Measurements from ENCODE around the gene SYT17. TPM values are rescaled to one million over a fixed set of nuclear protein-coding genes. Genes with fewer than 3 reads are reported as not detected.

Gene SYT17
- total RNA-seq, 1 experiment from 2014 or later = 10.3 TPM

- H3K4me1 ChIP-seq (ENCODE audit: control insufficient read depth in 1 of 2, insufficient read depth in 2 of 2, low read length in 2 of 2) = peaks cover 4 to 29% of the 10 kb centered on the region in 2 experiments; a peak in 3 of 4 replicates
- H2AFZ ChIP-seq (ENCODE audit: low read depth, low read length, poor library complexity, severe bottlenecking) = no peak overlapping the region
- no peak overlapping the region for H3K4me3 ChIP-seq (replicated peaks in 1 of 2; ENCODE audit: low read depth in 1 of 2, low read length in 2 of 2)
- BruUV-seq (replicated peaks) = no TSS peak
- TF ChIP-seq ATF3 (IDR thresholded peaks at IDR 0.05) (no peak), EGR1 (IDR thresholded peaks at IDR 0.05; ENCODE audit: low read depth) (no peak), CTCF (IDR thresholded peaks at IDR 0.05 in 2 of 3, conservative IDR thresholded peaks at IDR 0.05 in 1 of 3; ENCODE audit: borderline replicate concordance in 1 of 3, insufficient read depth in 1 of 3, low read depth in 2 of 3, low read length in 2 of 3) (no peak), RAD21 (IDR thresholded peaks at IDR 0.05; ENCODE audit: low read depth) (no peak), TCF7L2 (IDR thresholded peaks at IDR 0.05; ENCODE audit: borderline replicate concordance, extremely low read depth, insufficient read depth, insufficient read length) (no peak), CBX3 (IDR thresholded peaks at IDR 0.05; ENCODE audit: low read depth) (no peak), EZH2 (IDR thresholded peaks at IDR 0.05) (no peak), FOSL1 (IDR thresholded peaks at IDR 0.05; ENCODE audit: low read depth) (no peak), JUND (IDR thresholded peaks at IDR 0.05) (no peak), REST (IDR thresholded peaks at IDR 0.05; ENCODE audit: low read depth) (no peak), CEBPB (IDR thresholded peaks at IDR 0.05; ENCODE audit: low read depth) (no peak), POLR2AphosphoS5 (IDR thresholded peaks at IDR 0.05; ENCODE audit: low read depth, low read length) (no peak), ELF1 (IDR thresholded peaks at IDR 0.05; ENCODE audit: borderline replicate concordance, low read depth) (no peak), YY1 (IDR thresholded peaks at IDR 0.05; ENCODE audit: extremely low read depth, insufficient replicate concordance, low read depth, low read length) (no peak)
- no peaks in the 10 kb centered on the region for H3K36me3 ChIP-seq (ENCODE audit: control insufficient read depth in 1 of 2, insufficient read depth in 2 of 2, low read length in 2 of 2)
- no peaks in the 10 kb centered on the region for H3K79me2 ChIP-seq (ENCODE audit: insufficient read depth, low read length)
- ATAC-seq (no peak), DNase-seq (ENCODE audit: low read depth, low spot score) (no peak)
- POLR2A ChIA-PET = interaction anchor here (1.7 kb wide), 1 partner anchor 84 kb away, joined by 5 read pairs; no protein-coding TSS in a partner anchor
- H3K27me3 ChIP-seq (ENCODE audit: insufficient read depth, low read length) = no peaks in the 10 kb centered on the region
- no peak overlapping the region for H3K9ac ChIP-seq (ENCODE audit: low read length)
- no peaks in the 10 kb centered on the region for H4K20me1 ChIP-seq (ENCODE audit: insufficient read depth)
- RAD21 ChIA-PET (ENCODE audit: low non-redundant PET in 1 of 2, low total read pairs in 2 of 2, uncharacterized antibody in 2 of 2, unreplicated experiment in 2 of 2) = interaction anchor here in 1 of 2 experiments (0.6 kb wide), 1 partner anchor 74 kb away, joined by 3 read pairs; no protein-coding TSS in a partner anchor
- CTCF ChIA-PET = interaction anchor here (2.6 kb wide), 1 partner anchor 10 kb away, joined by 11 read pairs; no protein-coding TSS in a partner anchor
- H3K9me2 ChIP-seq (ENCODE audit: insufficient read depth) = no peaks in the 10 kb centered on the region
- H3K9me3 ChIP-seq (ENCODE audit: control insufficient read depth in 1 of 2, insufficient read depth in 1 of 2, low read depth in 1 of 2, low read length in 2 of 2) = no peaks in the 10 kb centered on the region
- intact Hi-C loops (cut with micrococcal nuclease) = no loop called here
- H3K4me2 ChIP-seq (ENCODE audit: low read length) = no peak overlapping the region
- H3K27ac ChIP-seq (ENCODE audit: low read depth, low read length) = no peak overlapping the region
Observed at GRCh38 chr16:19170043-19170655, 2.1 kb downstream of the SYT17 start.
